Gastroesophageal sphincter (tissue), 3 donors: ENCODE results near the gene PIM1.

Experiments used
- POLR2A ChIP-seq, 2 donors: fragments of 450-650 bp; IDR thresholded peaks; one replicate each; pipeline ENCODE4 v1.6.1; 2017; ENCODE audit warnings: antibody characterized with exemption in 2 of 2, mild to moderate bottlenecking in 2 of 2, moderate library complexity in 1 of 2
- POLR2AphosphoS5 ChIP-seq: sonication (generic); formaldehyde crosslinking; IDR thresholded peaks from one replicate; pipeline ENCODE4 v1.6.1; 2017; ENCODE audit warnings: antibody characterized with exemption
- TF ChIP-seq, protein P1 (sequence below), 4 experiments: fragments of 200-600 bp in 2 of 4; fragments of 450-650 bp in 2 of 4; sonication (generic) in 1 of 4; IDR thresholded peaks; one replicate each; pipeline ENCODE4 v1.5.1; 2017 to 2019; ENCODE audit warnings: antibody characterized with exemption in 4 of 4, mild to moderate bottlenecking in 2 of 4, moderate library complexity in 2 of 4

GRCh38 chr6:37187321-37188022 lies 17.5 kb downstream of the PIM1 start:
- TF ChIP-seq POLR2A (IDR thresholded peaks at IDR 0.05) (no peak), POLR2AphosphoS5 (no peak)
- TF ChIP-seq, protein P1, sequence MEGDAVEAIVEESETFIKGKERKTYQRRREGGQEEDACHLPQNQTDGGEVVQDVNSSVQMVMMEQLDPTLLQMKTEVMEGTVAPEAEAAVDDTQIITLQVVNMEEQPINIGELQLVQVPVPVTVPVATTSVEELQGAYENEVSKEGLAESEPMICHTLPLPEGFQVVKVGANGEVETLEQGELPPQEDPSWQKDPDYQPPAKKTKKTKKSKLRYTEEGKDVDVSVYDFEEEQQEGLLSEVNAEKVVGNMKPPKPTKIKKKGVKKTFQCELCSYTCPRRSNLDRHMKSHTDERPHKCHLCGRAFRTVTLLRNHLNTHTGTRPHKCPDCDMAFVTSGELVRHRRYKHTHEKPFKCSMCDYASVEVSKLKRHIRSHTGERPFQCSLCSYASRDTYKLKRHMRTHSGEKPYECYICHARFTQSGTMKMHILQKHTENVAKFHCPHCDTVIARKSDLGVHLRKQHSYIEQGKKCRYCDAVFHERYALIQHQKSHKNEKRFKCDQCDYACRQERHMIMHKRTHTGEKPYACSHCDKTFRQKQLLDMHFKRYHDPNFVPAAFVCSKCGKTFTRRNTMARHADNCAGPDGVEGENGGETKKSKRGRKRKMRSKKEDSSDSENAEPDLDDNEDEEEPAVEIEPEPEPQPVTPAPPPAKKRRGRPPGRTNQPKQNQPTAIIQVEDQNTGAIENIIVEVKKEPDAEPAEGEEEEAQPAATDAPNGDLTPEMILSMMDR (IDR thresholded peaks at IDR 0.05): no peak
